Sigmoid colon (tissue), 7 donors: ENCODE measurements around the gene CRYBG1. TPM values are rescaled to one million over a fixed set of nuclear protein-coding genes. Genes with fewer than 3 reads are reported as not detected.
"Not testable (repeated sequence)": the region's sequence is repeated elsewhere in the genome, so short reads cannot be mapped to it uniquely, and the experiment has no call there.

Experiments used
- DNase-seq: peaks from one replicate; pipeline ENCODE4 v3.0.0-alpha.2; 2019
- H3K27ac ChIP-seq, 4 donors: fragments of 200-600 bp; sonication (generic); one replicate each; pipeline ENCODE4 v1.5.1; 2016 to 2019; ENCODE audit warnings: mild to moderate bottlenecking in 1 of 4
- H3K27me3 ChIP-seq, 3 donors: fragments of 200-600 bp; sonication (generic); one replicate each; pipeline ENCODE4 v1.5.1; 2019; ENCODE audit warnings: mild to moderate bottlenecking in 1 of 3
- H3K36me3 ChIP-seq, 4 donors: fragments of 200-600 bp; sonication (generic); one replicate each; pipeline ENCODE4 v1.5.1; 2016 to 2019
- H3K4me1 ChIP-seq, 4 donors: fragments of 200-600 bp; sonication (generic); one replicate each; pipeline ENCODE4 v1.5.1; 2017 to 2019
- H3K4me3 ChIP-seq, 4 donors: fragments of 200-600 bp; sonication (generic); one replicate each; pipeline ENCODE4 v1.5.1; 2017 to 2019; ENCODE audit warnings: mild to moderate bottlenecking in 2 of 4, moderate library complexity in 1 of 4
- H3K9me3 ChIP-seq, 4 donors: fragments of 200-600 bp in 3 of 4; sonication (generic) in 3 of 4; one replicate each; pipeline versions ENCODE4 v1.5.1 to v1.6.1; 2013 to 2019
- CTCF ChIP-seq, 4 experiments: fragments of 450-650 bp in 3 of 4; fragments of 200-600 bp in 1 of 4; IDR thresholded peaks; one replicate each; pipeline ENCODE4 v1.5.1; 2016 to 2019; ENCODE audit warnings: antibody characterized with exemption in 4 of 4, mild to moderate bottlenecking in 3 of 4, moderate library complexity in 2 of 4
- EP300 ChIP-seq, 4 donors: sonication (generic); formaldehyde crosslinking; IDR thresholded peaks; one replicate each; pipeline ENCODE4 v1.6.1; 2017; ENCODE audit warnings: antibody characterized with exemption in 4 of 4
- POLR2A ChIP-seq, 2 donors: fragments of 450-650 bp; IDR thresholded peaks; one replicate each; pipeline ENCODE4 v1.6.1; 2016; ENCODE audit warnings: antibody characterized with exemption in 2 of 2, mild to moderate bottlenecking in 2 of 2, moderate library complexity in 2 of 2
- POLR2AphosphoS5 ChIP-seq, 4 donors: sonication (generic); formaldehyde crosslinking; IDR thresholded peaks; one replicate each; pipeline ENCODE4 v1.6.1; 2017; ENCODE audit warnings: antibody characterized with exemption in 4 of 4
- WGBS, 2 donors: extraction: QIAGEN DNeasy Blood & Tissue Kit; methylation state at CpG; one replicate each; pipeline ENCODE4 v1.1.7; 2013; 5-methylcytosine and 5-hydroxymethylcytosine counted together
- intact Hi-C: fragments of 100-400 bp; cut with DNase I; formaldehyde crosslinking; loops from one replicate; pipeline ENCODE4 v1.15.1; 2023
- polyA plus RNA-seq, 3 donors: library from polyadenylated mRNA; stranded (reverse); fragments of 200-250 nt; gene quantifications; one replicate each; pipeline ENCODE4 v1.2.3, GENCODE V29; 2013
- total RNA-seq, 4 donors: library from RNA; depleted of rRNA; stranded (reverse); fragments of >200 nt; gene quantifications; one replicate each; pipeline ENCODE4 v1.1.0, GENCODE V29; 2016
- donor health status: healthy with polysubstance abuse.
- donor health status: Bipolar disorder and iron deficiency.
- donor health status: healthy.

The CRYBG1 gene
- total and polyA plus RNA-seq, 7 donors = 5.8 to 26.5 (median 10.2) TPM

GRCh38 chr6:106397431-106397830 lies 36.9 kb downstream of the CRYBG1 start:
- DNase-seq = no peak
- no peak for TF ChIP-seq EP300 (IDR thresholded peaks at IDR 0.05)
- no peak for TF ChIP-seq CTCF (IDR thresholded peaks at IDR 0.05)
- TF ChIP-seq POLR2AphosphoS5 (IDR thresholded peaks at IDR 0.05) = no peak
- no peak for TF ChIP-seq POLR2A (IDR thresholded peaks at IDR 0.05)
- Histone ChIP-seq H3K27ac (no peak overlapping the region), H3K4me1 (peaks cover 0 to 18% (median 0%) of the 10 kb centered on the region in 4 donors), H3K4me3 (no peak overlapping the region), H3K27me3 (no peaks in the 10 kb centered on the region), H3K9me3 (no peaks in the 10 kb centered on the region), H3K36me3 (no peaks in the 10 kb centered on the region)
- intact Hi-C loops = no loop called here
- 93 to 95% methylated on average over 2 of the region's 2 CpGs for WGBS, 2 donors

- 64 to 85% methylated on average over 3 of the region's 3 CpGs for WGBS, 2 donors
- intact Hi-C loops = no loop called here
Observed at GRCh38 chr6:106398621-106399020, 38.1 kb downstream of the CRYBG1 start.

GRCh38 chr6:106405044-106405443 lies 44.5 kb downstream of the CRYBG1 start:
- H3K9me3 ChIP-seq, H3K4me1 ChIP-seq, H3K4me3 ChIP-seq, intact Hi-C loops, H3K36me3 ChIP-seq, DNase-seq, H3K27me3 ChIP-seq, H3K27ac ChIP-seq: not testable (repeated sequence)
- WGBS, 2 donors = 76 to 87% methylated on average over 5 of the region's 5 CpGs

More at GRCh38 chr6:106398621-106399020, 38.1 kb downstream of the CRYBG1 start:
- peaks cover 0 to 14% (median 0%) of the 10 kb centered on the region in 4 donors for H3K4me1 ChIP-seq
- no peak for DNase-seq
- H3K27me3 ChIP-seq = no peaks in the 10 kb centered on the region
- H3K36me3 ChIP-seq = no peaks in the 10 kb centered on the region
- H3K4me3 ChIP-seq = no peak overlapping the region
- no peak overlapping the region for H3K27ac ChIP-seq
- H3K9me3 ChIP-seq = no peaks in the 10 kb centered on the region
- TF ChIP-seq POLR2AphosphoS5 (IDR thresholded peaks at IDR 0.05) (no peak), CTCF (IDR thresholded peaks at IDR 0.05) (no peak), POLR2A (IDR thresholded peaks at IDR 0.05) (no peak), EP300 (IDR thresholded peaks at IDR 0.05) (no peak)

- Histone ChIP-seq H3K27me3 (no peaks in the 10 kb centered on the region), H3K27ac (no peak overlapping the region), H3K36me3 (no peaks in the 10 kb centered on the region), H3K9me3 (no peaks in the 10 kb centered on the region), H3K4me3 (no peak overlapping the region), H3K4me1 (peaks cover 0 to 3% (median 0%) of the 10 kb centered on the region in 4 donors)
- no peak for DNase-seq
- intact Hi-C loops = no loop called here
- TF ChIP-seq POLR2AphosphoS5 (IDR thresholded peaks at IDR 0.05) (no peak), EP300 (IDR thresholded peaks at IDR 0.05) (no peak), POLR2A (IDR thresholded peaks at IDR 0.05) (no peak), CTCF (IDR thresholded peaks at IDR 0.05) (no peak)
- 24 to 64% methylated on average over 3 of the region's 3 CpGs for WGBS, 2 donors
Observed at GRCh38 chr6:106411056-106411455, 50.5 kb downstream of the CRYBG1 start.

- Histone ChIP-seq H3K9me3 (no peaks in the 10 kb centered on the region), H3K4me1 (peaks cover 0 to 5% (median 0%) of the 10 kb centered on the region in 4 donors), H3K27ac (no peak overlapping the region), H3K4me3 (no peak overlapping the region), H3K27me3 (no peaks in the 10 kb centered on the region), H3K36me3 (no peaks in the 10 kb centered on the region)
- intact Hi-C loops = no loop called here
- TF ChIP-seq CTCF (IDR thresholded peaks at IDR 0.05) (no peak), POLR2A (IDR thresholded peaks at IDR 0.05) (no peak), POLR2AphosphoS5 (IDR thresholded peaks at IDR 0.05) (no peak), EP300 (IDR thresholded peaks at IDR 0.05) (no peak)
- DNase-seq = no peak
- 24 to 64% methylated on average over 6 of the region's 6 CpGs for WGBS, 2 donors
Observed at GRCh38 chr6:106411643-106412200, 51.2 kb downstream of the CRYBG1 start.
